PFSK-1 (cell line): Measurements from ENCODE around the gene GFM2.
A peak's percentile ranks its signal among the peaks of the same experiment; 100 is the strongest.

ENCODE experiments used
- FOXP2 ChIP-seq: optimal IDR thresholded peaks from 2 replicates; pipeline ENCODE3; 2011; ENCODE audit warnings: borderline replicate concordance, control low read depth, inconsistent platforms; ENCODE audit not compliant: insufficient read depth; ENCODE audit errors: extremely low read length, extremely low read depth
- POLR2AphosphoS5 ChIP-seq: IDR thresholded peaks from 2 replicates; pipeline ENCODE4 v1.6.1; 2012; ENCODE audit warnings: low read depth, mild to moderate bottlenecking, control low read depth, low read length, moderate library complexity
- SIN3A ChIP-seq: IDR thresholded peaks from 2 replicates; pipeline ENCODE4 v1.6.1; 2012; ENCODE audit warnings: mild to moderate bottlenecking, low read length, moderate library complexity, borderline replicate concordance; ENCODE audit not compliant: insufficient read depth
- TAF1 ChIP-seq: IDR thresholded peaks from 2 replicates; pipeline ENCODE4 v1.6.1; 2012; ENCODE audit warnings: low read length, control low read depth, borderline replicate concordance; ENCODE audit not compliant: insufficient read depth
- TF ChIP-seq, protein P1 (sequence below), 2 experiments: IDR thresholded peaks; 2 replicates each; pipeline versions ENCODE4 v1.6.1 to v1.8.0; 2011 to 2012; ENCODE audit warnings: low read depth in 2 of 2, low read length in 2 of 2, control low read depth in 1 of 2, inconsistent platforms in 1 of 2, mild to moderate bottlenecking in 1 of 2, moderate library complexity in 1 of 2; ENCODE audit not compliant: insufficient read depth in 1 of 2

GFM2 gene

GRCh38 chr5:74685979-74686631, 80.8 kb downstream of the GFM2 start:
- no peak for TF ChIP-seq POLR2AphosphoS5
- TF ChIP-seq FOXP2, result no peak
- no peak for TF ChIP-seq TAF1

- TF ChIP-seq TAF1 (0 out of 2 replicates have a peak, but pooled peaks have one; percentile 70), FOXP2 (peak; percentile 15), POLR2AphosphoS5 (peak; percentile 79), SIN3A (no peak)
- TF ChIP-seq, protein P1, sequence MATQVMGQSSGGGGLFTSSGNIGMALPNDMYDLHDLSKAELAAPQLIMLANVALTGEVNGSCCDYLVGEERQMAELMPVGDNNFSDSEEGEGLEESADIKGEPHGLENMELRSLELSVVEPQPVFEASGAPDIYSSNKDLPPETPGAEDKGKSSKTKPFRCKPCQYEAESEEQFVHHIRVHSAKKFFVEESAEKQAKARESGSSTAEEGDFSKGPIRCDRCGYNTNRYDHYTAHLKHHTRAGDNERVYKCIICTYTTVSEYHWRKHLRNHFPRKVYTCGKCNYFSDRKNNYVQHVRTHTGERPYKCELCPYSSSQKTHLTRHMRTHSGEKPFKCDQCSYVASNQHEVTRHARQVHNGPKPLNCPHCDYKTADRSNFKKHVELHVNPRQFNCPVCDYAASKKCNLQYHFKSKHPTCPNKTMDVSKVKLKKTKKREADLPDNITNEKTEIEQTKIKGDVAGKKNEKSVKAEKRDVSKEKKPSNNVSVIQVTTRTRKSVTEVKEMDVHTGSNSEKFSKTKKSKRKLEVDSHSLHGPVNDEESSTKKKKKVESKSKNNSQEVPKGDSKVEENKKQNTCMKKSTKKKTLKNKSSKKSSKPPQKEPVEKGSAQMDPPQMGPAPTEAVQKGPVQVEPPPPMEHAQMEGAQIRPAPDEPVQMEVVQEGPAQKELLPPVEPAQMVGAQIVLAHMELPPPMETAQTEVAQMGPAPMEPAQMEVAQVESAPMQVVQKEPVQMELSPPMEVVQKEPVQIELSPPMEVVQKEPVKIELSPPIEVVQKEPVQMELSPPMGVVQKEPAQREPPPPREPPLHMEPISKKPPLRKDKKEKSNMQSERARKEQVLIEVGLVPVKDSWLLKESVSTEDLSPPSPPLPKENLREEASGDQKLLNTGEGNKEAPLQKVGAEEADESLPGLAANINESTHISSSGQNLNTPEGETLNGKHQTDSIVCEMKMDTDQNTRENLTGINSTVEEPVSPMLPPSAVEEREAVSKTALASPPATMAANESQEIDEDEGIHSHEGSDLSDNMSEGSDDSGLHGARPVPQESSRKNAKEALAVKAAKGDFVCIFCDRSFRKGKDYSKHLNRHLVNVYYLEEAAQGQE (IDR thresholded peaks at IDR 0.05; ENCODE audit: insufficient read depth in 1 of 2, low read depth in 2 of 2, low read length in 2 of 2), result no peak
Observed at GRCh38 chr5:74684900-74685851, 81.7 kb downstream of the GFM2 start, which contains the start of gene HEXB. Gene HEXB (plus strand): TSS chr5:74685233. CDS start chr5:74685261, 28 bp downstream.

DNA sequence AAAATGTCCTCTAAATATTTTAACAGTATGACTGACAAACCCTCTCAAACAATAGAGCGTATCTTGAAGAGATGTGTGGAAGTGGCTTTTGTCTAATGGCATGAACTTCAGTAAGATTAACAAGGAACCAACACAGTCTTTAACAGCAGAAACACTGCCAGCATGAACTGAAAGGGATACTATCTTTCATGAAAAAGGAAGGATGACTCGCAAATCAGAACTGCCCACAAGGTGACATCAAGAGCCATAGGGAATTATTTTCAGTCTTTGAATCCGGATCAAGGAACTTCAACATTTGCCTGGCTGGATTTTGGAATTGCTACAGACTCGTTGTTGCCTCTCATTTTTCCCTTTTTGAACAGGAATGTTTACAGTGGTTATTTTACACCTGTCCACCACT, 87.0 kb downstream of the GFM2 start:
- TF ChIP-seq FOXP2 (no peak), SIN3A (no peak), POLR2AphosphoS5 (no peak), TAF1 (no peak)
- TF ChIP-seq, protein P1 (IDR thresholded peaks at IDR 0.05; ENCODE audit: insufficient read depth in 1 of 2, low read depth in 2 of 2, low read length in 2 of 2), result no peak

DNA sequence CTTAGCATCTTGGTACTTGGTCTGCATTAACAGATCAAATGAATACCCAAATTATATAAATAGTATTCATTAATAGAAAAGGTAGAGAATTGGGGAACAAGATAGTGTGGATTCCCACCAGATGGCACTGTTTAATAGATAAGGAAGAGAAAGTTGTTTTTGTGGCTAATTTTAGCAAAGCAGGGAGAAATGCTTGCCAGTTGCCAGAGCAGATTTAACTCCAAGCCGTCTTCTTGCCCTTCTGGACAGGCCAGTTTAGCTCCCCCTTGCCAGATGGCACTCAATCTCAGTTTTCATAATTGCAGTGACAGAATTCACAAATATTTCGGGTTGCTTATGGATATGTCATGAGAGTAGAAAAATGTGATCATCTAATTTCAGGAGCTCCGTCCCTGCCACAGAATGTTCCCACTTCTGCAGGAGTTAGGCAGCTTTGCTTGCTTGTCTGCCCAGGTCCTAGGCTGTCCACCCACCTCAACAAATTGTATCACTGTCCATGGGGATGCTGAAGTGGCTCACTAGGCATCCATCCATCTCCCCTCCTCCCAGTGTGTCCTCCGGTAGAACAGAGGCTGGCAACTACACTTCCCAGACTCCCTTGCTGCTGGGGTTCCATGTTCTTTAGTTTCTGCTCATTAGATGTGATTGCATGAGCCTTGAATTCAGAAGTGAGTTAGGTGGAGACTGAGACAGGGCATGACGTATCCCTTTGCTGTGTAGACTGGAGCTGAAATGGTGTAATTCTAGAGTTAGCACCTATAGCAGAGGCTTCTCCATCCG, 93.7 kb downstream of the GFM2 start:
- TF ChIP-seq POLR2AphosphoS5 (no peak), SIN3A (no peak), TAF1 (no peak), FOXP2 (no peak)
- TF ChIP-seq, protein P1 (IDR thresholded peaks at IDR 0.05; ENCODE audit: insufficient read depth in 1 of 2, low read depth in 2 of 2, low read length in 2 of 2), result no peak

DNA sequence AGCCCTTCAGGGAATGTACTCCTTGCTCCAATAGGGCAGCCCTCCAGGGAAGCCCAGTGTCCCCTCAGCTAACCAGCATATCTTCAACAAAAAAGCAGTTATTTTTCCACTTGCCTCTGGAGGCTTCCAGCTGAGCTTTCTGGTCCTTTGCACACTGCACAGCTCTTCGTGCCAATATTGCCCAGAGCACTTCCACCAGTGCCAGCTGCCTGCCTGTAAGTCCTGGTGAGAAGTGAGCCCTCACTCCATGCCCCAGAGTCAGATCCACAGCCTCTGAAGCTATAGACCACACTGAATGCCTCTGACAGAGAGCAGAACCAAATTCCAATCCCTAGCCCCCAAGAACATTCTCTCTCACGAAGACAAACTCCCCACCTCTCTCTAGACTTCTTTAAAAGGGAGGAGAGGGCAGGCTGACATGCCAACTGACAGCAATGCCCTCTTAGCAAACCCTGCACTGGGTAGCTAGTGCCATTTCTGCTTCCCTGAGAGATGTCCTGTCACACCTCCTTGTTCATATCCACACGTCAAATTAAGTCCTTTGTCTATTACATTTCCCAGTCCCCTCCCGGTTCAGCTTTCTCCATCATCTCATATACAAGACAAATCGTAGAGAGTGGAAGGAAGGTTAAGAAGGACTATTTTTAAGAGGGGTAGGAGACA, 94.6 kb downstream of the GFM2 start:
- TF ChIP-seq SIN3A (no peak), POLR2AphosphoS5 (no peak), FOXP2 (no peak)
- TF ChIP-seq, protein P1 (IDR thresholded peaks at IDR 0.05; ENCODE audit: insufficient read depth in 1 of 2, low read depth in 2 of 2, low read length in 2 of 2), result no peak
